Left renal pelvis (tissue), 4 donors: ENCODE measurements around the gene RUNX1. TPM values are rescaled to one million over a fixed set of nuclear protein-coding genes. Genes with fewer than 3 reads are reported as not detected.
"Not testable (repeated sequence)": the region's sequence is repeated elsewhere in the genome, so short reads cannot be mapped to it uniquely, and the experiment has no call there.

ENCODE experiments used
- DNase-seq, 4 donors: peaks; one replicate each; pipeline ENCODE4 v3.0.0-alpha.2; 2013; ENCODE audit warnings: low read depth in 4 of 4, low spot score in 3 of 4
- polyA plus RNA-seq, 4 donors: library from polyadenylated mRNA; unstranded; fragments of 120-200 nt; gene quantifications; one replicate each; pipeline ENCODE4 v1.2.1, GENCODE V29; 2013; ENCODE audit not compliant: insufficient read length in 4 of 4

Gene RUNX1
- polyA plus RNA-seq, 4 donors: 2.4 to 3.4 (median 3.1) TPM

DNA sequence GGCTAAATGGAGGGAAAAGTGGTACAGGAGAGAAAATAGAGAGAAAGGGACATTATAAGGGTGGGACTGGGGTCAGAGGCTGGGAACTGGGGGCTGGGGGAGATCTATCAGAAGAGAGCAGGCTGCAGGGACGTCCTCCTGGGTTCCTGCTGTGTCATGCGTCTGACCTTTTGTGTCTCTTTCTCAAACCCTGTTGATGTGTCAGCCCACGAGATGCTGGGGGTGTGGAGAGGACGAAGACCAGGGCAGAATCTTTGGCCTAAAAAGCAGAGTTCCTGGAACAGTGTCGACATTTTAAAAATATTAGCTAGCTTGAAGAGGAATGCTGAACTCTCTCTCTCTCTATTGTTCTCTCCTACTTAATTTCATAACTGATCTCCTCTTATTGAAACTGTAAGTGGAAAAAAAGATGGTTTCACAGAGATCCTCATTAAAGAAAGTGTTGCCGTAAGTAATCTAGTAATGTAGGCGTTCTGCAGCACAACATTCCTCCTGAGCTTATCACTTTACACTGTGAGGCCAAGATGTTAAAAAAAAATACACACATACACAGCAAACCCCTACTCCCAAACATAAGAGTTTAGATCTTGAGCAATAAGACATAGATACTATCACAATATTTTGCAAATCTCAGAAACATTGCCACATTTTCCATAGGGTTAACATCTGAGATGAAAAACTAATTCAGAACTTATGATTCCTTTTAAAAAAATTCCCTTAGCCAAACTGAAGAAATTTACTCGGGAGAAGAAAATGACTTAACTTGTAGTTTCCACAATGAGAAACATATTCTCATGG, 52.6 kb downstream of the RUNX1 start:
- no peak for DNase-seq

DNA sequence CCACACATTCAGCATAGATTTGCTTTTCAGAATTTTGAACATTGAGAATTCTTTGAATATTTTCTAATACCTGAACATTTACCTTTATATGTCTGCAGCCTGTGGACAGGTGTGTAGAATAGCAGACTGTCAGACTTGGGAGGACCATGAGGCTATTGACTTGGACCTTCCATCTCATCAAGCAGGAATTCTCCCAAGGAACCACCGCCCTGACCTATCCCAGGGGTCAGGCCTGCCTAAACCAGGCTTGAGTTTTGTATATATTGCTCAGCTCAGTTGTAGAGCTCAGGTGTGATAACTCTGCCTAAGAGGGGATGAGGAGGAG, 53.2 kb downstream of the RUNX1 start:
- no peak for DNase-seq

DNA sequence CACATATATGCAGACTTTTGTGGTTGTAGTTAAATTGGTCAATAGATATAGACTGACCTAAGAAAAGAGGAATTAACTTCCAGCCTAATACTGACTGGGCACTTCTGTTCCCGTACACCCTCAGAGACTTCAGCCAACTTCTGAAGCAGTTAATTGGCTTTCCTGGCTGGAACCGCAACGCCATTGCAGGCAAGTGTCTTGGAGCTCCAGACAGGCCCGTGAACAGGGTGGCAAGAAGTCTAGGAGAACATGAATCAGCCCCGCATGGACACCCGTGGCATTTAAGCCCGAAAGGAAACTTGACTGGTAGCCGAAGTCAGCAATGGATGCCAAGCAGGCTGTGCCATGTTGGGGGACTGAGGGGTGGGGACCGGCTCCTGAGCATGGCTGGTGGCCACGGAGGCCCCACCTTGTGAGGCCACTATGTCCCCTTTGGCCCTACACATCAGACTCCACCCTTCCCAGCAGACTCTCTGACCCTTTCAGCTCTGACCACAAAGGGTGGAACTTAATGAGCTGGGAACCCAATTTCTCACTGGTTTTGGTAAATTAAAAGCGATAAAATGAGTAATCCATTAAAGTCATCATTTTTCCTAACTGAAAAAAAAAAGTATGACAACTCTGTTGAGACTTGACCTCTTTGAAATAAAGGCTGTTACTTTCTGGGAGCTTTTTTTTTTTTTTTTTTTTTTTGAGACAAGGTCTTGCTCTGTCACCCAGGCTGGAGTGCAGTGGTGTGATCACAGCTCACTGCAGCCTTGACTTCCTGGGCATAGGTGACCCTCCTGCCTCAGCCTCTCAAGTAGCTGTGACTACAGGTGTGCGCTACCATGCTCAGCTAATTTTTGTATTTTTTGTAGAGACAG, 54.1 kb downstream of the RUNX1 start:
- no peak for DNase-seq

DNA sequence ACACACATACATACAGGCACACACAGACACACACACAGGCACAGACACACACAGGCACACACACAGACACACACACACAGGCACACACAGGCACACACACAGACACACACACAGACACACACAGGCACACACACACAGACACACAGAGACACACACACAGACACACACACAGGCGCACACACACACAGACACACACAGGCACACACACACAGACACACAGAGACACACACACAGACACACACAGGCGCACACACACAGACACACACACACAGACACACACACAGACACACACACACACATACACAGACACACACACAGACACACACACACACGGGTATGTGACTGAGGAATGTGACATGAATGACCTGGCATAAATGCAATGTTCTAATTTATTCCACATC, 55.6 kb downstream of the RUNX1 start:
- not testable (repeated sequence) for DNase-seq

DNA sequence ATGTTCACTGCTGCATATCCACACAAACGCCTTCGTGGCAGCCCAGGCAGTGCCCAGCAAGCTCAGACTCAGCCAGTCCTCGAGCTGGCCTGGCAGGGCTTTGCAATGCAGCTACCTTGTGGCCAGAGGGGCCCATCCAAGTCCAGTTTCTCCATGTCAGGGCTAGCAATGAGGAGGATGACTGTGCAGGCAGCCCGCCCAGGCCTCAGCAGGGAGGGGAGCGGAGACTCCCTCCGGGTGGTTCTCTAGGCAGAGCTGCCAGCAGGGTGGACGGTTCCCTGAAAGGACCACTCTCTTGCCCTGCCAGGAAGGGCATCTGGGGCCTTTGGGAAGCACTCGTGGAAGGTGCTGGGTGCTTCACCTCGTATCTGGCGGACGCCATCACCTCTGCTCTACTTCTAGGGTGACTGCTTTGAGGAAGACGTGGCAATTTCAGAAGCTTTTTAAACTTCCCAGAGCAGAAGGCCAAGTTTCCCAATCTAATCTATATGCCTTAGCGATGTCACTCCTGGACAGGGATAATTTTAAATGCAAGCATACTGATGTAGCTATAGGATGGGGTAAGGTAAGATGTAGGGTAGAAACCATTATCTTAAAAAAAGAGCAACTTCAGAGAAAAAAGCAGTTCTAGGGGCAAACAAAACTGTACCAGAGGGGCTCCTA, 56.2 kb downstream of the RUNX1 start:
- DNase-seq: no peak

DNA sequence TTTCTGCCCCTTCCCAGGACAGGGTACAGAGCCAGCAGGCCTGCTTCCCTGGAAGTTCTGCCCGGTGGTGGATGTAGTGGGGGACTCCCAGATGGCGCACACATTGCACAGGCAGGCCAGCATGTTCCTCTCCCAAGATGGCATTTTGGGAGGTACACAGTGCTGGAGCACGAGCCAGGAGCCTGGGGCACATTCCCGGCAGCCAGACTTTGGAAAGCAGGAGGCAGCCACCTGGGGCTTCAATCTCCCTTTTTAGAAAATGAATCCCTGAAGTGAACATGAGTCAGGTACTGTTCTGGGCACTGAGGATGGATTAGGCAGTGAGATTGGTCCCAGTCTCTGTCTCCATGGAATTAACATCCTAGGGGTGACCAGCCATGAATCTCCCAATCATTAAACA, 56.9 kb downstream of the RUNX1 start:
- no peak for DNase-seq

DNA sequence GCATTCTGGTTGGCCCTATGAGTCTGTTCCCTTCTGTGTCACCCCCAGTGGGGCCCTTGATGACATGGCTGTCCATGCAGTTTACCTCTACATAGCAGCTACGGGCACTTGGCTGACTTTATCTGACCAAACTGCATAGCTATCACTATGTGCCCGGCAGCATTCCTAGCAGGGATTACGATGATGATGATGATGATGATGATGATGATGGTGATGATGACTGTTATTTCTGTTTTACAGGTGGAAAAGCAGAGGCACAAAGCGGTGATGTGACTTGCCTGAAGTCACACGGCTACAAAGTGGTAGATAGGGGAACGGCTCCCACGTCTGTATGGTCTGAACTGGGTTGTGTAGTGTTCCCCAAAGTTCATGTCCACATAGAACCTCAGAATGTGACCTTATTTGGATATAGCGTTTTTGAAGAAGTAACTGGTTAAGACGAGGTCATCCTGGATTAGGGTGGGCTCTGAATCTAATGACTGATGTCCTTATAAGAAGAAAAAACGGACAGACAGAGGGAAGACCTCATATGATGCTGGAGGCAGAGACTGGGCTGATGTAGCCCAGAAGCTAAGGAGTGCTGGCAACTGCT, 57.6 kb downstream of the RUNX1 start:
- DNase-seq: no peak

DNA sequence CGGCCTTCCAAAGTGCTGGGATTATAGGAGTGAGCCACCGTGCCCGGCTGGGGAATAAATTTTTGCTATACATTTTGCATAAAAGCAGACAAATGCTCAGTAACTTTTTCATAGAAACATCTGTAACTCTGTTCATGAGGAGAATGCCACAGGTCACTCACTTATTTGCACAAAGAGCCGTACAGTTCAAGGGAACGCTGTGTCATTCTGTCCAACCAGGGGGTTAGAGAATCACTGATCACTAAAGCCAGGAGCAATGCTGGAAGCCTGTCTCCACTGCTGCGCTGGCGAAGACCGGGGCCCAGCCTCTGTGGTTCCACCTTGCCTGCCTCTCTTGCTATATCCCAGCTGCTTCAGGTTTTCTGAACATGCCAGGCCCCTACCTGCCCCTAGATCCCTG, 58.3 kb downstream of the RUNX1 start:
- DNase-seq: no peak

DNA sequence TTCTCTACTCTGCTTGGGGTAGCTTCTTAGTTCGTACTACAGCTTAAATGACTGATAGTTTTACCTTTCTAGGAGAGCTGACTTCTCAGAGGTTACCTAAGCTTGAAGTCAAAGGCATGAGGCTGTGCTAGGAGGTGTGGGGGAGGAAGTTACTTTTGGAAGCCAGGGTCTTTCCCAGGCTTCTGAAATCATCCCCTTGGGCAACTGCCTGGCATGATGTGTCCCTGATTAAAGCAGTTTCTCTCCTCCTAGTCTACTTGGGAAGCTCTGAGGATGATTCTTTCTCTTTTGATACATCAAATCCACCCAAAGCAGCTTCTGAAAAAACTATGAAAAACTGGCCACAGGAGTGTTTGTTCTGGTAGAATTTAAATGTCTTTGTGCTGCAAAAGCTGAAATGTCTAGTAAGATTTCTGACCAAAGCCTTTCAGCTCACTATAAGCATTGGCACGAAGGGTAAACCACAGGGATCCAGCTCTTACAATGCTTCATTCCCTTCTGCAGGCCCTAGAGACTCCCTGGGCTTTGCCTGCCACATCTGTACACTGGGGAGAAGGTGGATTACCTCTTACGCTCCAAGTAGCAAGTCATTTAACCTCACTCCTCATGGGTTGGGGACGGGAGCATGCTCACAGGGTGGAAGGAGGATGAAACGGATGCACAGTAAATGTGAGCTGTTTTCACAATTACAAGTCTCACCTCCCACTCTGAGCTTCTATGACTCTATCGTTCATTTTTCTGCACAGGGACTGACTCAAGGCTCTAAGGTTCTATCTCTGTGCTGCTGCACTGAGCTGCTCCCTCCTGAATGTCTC, 59.6 kb downstream of the RUNX1 start:
- DNase-seq: no peak

DNA sequence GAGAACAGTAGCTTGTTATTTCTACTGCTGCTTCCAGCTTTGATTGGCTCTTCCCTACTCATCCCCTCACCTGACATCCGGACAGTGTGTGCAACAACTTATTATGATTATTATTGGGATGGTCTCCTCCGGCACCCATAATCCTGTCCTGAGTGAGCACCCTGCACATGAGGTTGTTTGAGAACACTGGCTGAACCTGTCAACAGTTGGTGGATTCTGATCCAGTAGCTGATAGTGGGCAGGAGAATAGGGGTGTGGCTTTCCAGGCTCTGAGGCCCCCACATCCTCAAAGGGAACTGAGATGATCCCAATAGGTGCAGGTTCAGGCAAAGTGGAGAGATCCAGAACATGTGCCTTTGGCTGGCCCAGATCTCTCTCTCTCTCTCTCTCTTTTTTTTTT, 60.5 kb downstream of the RUNX1 start:
- DNase-seq: no peak

DNA sequence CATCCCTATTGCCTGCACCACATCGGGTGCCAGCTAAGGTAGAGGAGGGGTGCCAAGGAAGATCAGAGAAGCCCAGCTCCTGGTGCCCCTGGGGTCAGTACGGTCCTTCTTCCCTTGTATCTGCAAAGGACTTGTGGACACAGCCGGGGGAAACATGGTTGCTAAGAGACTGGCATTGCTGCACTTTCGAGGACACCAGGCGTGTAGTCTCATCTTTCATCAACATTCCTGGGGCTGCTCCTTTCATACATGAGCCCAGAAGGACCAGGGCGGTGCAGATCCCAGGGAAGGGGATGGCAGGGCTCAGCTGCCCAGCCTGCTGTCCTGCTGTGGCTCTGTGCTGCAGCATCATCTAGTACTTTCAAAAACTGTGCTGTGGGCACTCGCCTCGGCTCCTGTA, 61.0 kb downstream of the RUNX1 start:
- DNase-seq: peak in 2 of 4 donors; percentile 10 to 47

DNA sequence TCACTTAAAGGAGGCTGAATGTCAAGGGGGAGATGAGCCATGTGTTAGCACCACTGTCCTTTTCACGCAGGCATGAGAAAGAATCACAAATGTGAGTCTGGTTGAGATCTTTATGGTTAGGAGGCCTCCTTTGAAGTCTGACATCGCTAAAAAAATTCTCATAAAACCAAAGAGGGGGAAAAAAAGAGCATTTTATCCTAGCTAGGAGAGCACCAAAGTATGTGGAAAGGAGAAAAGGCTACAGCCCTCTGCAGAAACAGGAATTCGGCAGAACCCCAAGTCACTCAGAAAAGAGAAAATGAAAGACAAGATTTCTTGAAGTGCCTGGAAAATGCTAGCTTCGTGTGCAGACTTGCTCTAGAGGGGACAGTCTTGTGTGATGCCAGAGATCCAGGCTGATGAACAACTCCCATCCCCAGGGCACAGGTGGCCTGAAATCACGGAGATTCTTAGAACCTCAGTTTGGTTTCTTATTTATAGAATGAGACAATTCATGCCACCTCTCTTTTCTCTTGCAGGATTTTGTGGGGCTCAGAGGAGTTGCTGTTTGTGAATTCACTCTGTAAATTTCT, 61.5 kb downstream of the RUNX1 start:
- DNase-seq: no peak

DNA sequence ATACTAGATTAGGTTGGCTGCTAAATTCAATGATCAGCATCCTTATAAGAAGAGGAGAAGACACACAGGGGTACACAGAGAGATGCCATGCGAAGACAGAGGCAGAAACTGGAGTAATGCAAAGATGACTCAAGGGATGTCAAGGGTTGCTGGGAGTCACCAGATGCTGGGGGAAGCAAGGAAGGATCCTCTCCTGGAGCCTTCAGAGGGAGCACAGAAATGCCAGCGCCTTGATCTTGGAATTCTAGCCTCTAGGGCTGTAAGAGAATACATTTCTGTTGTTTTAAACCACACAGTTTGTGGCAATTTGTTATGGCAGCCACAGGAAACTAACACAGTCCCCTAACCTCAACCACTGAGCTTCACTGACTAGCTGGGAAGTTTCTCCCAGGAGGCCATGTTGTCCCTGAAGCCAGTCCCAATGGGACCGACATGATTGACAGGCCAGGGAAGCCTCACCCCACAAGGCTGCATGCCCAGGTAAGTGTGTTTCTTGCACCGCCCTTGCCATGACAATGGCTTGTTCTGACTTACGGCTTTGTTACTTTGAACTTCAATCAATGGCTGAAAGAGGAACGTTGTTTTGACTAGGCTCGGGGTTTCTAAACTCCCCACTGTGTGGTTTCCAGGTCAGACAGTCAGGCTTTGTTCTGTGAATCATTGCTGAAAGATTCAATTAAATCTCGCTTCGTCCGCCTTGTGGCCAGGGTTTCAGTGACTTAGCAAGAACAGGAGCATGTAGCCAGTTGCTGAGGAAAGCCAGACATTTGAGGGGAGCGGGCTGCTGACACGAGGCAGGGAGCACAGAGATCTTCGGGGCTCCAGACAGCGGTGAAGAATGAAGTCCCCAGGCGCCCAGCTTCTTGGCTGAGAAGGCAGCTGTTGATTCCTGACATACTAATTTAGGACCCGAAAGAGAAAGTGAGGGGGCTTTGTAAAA, 62.3 kb downstream of the RUNX1 start:
- peak in 1 of 4 donors; percentile 21 for DNase-seq

DNA sequence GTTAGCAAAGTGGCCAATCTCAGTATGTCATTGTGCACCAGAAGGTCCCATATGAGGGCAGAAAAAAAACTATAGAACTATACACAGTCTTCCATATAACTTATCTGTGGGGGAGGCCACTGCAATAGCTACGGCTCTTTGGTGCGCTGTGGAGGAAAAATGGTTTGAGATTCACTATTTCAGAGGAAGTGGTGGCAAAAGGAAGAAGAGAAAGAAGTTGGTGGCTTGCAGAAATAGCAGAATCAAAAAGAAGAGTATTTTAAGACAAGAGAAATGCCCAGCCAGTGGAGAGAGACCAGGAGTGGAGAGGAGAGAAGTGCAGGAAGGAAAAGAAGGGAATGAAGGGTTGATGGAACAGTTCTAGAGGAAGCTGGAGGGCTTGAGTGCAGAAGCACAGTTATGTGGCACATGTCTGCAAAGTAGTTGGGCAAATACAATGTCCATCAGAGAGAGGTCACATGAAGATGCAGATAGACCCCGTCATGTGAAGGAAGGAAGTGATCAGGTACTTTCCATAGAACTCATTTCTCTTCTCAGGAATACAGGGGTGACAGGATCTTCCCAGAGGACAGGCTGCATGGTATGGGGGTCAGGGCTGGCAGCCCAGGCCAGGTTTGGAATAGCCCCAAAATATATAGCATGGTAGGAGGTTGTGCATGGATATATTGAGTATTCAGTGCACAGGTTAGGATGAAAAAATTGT, 64.6 kb downstream of the RUNX1 start:
- no peak for DNase-seq

DNA sequence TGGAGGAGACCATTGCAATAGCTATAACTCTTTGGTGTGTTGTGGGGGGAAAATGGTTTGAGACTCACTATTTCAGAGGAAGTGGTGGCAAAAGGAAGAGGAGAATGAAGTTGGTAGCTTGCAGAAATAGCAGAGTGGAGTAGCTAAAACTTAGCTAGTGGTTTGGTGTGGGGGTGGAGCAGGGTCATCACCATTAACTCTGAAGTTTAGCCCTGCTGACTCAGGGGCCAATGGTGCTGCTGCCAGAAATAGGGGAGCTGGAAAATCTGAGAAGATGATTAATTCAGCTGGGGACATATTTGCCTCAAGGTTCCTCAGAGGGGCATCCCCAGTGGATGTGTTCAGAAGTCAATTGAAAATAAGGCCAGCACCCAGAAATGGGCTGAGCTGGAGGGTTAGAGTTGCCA, 65.4 kb downstream of the RUNX1 start:
- DNase-seq: no peak

DNA sequence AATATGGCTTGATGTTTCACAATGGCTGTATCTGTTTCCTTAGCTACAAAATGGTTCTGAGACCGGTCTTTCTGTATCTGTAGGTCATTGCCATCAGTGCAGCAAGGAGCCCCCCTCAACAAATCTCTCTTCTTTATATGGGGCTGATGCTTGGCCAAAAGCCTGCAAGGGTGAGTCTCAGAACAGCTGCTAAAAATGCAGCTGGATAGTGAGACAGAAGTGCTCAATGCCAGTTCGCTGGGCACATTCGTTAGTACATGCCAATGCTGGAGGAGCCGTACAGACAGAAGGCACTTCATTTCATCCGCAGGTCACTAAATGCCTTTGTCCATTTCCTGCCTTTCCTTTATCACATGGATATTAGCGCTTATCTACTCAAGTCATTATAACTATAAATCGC, 67.3 kb downstream of the RUNX1 start:
- no peak for DNase-seq

DNA sequence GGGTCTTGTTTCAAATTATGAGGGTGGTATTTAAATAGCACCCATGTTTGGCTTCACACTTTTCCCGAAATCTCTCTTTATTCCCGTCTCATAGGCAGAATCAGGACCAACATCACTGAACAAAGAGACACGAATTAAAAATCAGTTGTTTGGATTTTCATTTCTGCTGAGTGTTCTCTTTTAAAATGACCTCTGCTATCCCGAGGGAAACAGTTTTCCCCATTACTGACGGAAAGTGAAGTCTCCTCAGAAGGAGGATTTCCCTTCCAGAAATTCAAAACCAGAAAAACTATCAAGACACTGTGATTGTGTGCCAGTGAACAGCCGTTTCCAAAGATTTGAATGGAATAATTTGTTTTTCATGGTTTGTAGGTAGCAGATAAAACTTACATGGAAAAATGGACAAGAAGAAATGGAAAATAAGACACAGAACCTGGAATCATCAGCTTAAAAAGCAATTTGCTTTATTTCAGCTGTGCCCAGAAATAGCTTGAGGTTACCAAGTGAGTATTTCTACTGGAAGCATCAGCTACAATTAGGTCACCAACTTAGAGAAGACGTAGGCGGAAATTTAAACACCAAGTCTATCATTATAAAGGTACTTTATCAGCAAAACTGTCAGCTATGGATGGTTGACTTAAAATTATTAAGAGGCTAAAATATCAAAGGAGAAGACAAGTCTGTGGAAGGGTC, 68.5 kb downstream of the RUNX1 start:
- DNase-seq: no peak

DNA sequence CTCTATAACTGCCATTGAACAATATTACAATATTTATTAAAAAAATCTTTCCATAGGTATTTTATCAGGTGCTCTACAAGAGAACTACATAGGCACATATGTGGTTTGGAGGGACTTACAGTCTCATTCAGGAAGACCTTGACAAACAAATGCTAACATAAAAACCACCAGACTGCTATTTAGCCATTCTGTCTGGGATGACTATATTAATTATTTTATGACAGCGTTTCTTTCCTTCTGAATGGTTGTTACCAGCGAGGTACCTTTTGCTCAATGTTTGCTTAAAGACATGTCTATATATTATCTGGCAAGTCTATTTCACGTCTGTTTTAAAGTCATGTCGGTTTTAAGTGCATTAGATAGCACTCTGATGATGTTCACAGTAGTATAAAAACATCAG, 69.7 kb downstream of the RUNX1 start:
- DNase-seq: no peak
